CD4-positive, alpha-beta T cell treated with Interleukin-17A for 4 hours (primary cell): ENCODE data around the gene QSOX2.

ENCODE experiments used
- DNase-seq: peaks from one replicate; pipeline ENCODE4 v3.0.0-alpha.2; 2020; ENCODE audit warnings: mixed read lengths

Gene QSOX2

GRCh38 chr9:136245219-136246150, at the start of gene QSOX2:
TSS of gene QSOX2 (minus strand) at chr9:136245812. CDS start at chr9:136245803, 9 bp downstream.
- peak; percentile 88 for DNase-seq

- DNase-seq = no peak
These were observed 49.4 kb upstream of the QSOX2 start for GRCh38 chr9:136295055-136295454.

- no peak for DNase-seq
These were observed 48.8 kb upstream of the QSOX2 start for GRCh38 chr9:136294437-136294836.

GRCh38 chr9:136293476-136294077, 48.0 kb upstream of the QSOX2 start:
- no peak for DNase-seq

- DNase-seq = no peak
These were observed 47.2 kb upstream of the QSOX2 start for GRCh38 chr9:136292591-136293448.

- no peak for DNase-seq
These were observed 46.5 kb upstream of the QSOX2 start for GRCh38 chr9:136292026-136292538.

GRCh38 chr9:136291306-136292025, 45.9 kb upstream of the QSOX2 start:
- no peak for DNase-seq

- DNase-seq = no peak
These were observed 44.9 kb upstream of the QSOX2 start for GRCh38 chr9:136290508-136291000.

- no peak for DNase-seq
These were observed 44.3 kb upstream of the QSOX2 start for GRCh38 chr9:136289651-136290507.

GRCh38 chr9:136287960-136288753, 42.5 kb upstream of the QSOX2 start:
- no peak for DNase-seq

- no peak for DNase-seq
These were observed 41.4 kb upstream of the QSOX2 start for GRCh38 chr9:136286987-136287379.

GRCh38 chr9:136286359-136286986, 40.9 kb upstream of the QSOX2 start:
- no peak for DNase-seq

GRCh38 chr9:136285501-136286358, 40.1 kb upstream of the QSOX2 start:
- DNase-seq = no peak

GRCh38 chr9:136284951-136285350, 39.3 kb upstream of the QSOX2 start:
- DNase-seq = no peak

GRCh38 chr9:136284311-136284710, 38.7 kb upstream of the QSOX2 start:
- DNase-seq = no peak

- DNase-seq = peak; percentile 80
These were observed 38.0 kb upstream of the QSOX2 start for GRCh38 chr9:136283291-136284235.

GRCh38 chr9:136282272-136282861, 36.8 kb upstream of the QSOX2 start:
- peak; percentile 16 for DNase-seq
